HepG2 (cell line): ENCODE measurements around the gene AJM1. TPM values are rescaled to one million over a fixed set of nuclear protein-coding genes. Genes with fewer than 3 reads are reported as not detected.

Experiments
- KDM3A ChIP-seq: IDR thresholded peaks from 2 replicates; pipeline ENCODE4 v1.6.1; 2018; ENCODE audit warnings: low read depth, missing compliant biosample characterization
- LBX2 ChIP-seq: sonication (generic); formaldehyde crosslinking; IDR thresholded peaks from 2 replicates; pipeline ENCODE4 v1.5.0; 2020; ENCODE audit warnings: missing genetic modification reagents, mild to moderate bottlenecking, borderline replicate concordance
- RCOR2 ChIP-seq: IDR thresholded peaks from 2 replicates; pipeline ENCODE4 v1.6.1; 2016; ENCODE audit warnings: missing biosample characterization, missing genetic modification reagents
- SRF ChIP-seq: IDR thresholded peaks from 2 replicates; pipeline ENCODE4 v1.6.1; 2011; ENCODE audit warnings: mild to moderate bottlenecking, low read depth, low read length, moderate library complexity
- STAT6 ChIP-seq: sonication (generic); formaldehyde crosslinking; IDR thresholded peaks from 2 replicates; pipeline ENCODE4 v1.4.0; 2020; ENCODE audit warnings: missing genetic modification reagents, mild to moderate bottlenecking, borderline replicate concordance
- TCF12 ChIP-seq, 2 experiments: fragments of 450-650 bp in 1 of 2; sonication (generic) in 1 of 2; formaldehyde crosslinking in 1 of 2; IDR thresholded peaks; 2 replicates each; pipeline versions ENCODE4 v1.6.1 to v1.8.0; 2017 to 2022; ENCODE audit warnings: antibody characterized with exemption in 1 of 2, mild to moderate bottlenecking in 1 of 2, missing genetic modification reagents in 1 of 2, moderate library complexity in 1 of 2
- ZNF629 ChIP-seq: sonication (generic); formaldehyde crosslinking; conservative IDR thresholded peaks from 2 replicates; pipeline ENCODE4 v1.5.0; 2020; ENCODE audit warnings: missing genetic modification reagents
- polyA plus RNA-seq, 8 experiments: library from polyadenylated mRNA; depleted of rRNA in 3 of 8; stranded (reverse) in 7 of 8; unstranded in 1 of 8; fragments of >200 nt; fragmentation: Illumina TruSeq in 4 of 8; extraction: Trizol in 4 of 8; gene quantifications; 2 replicates each; pipeline versions ENCODE4 v1.2.1 to v1.2.3, GENCODE V29; 2011 to 2016; ENCODE audit warnings: low read depth in 4 of 8, missing spikeins in 1 of 8, mixed read lengths in 1 of 8; ENCODE audit not compliant: insufficient read depth in 1 of 8
- total RNA-seq, 5 experiments: library from RNA; depleted of rRNA; stranded (reverse); fragments of >200 nt; fragmentation: Illumina TruSeq; extraction: Trizol; gene quantifications; 2 replicates each; pipeline ENCODE4 v1.2.3, GENCODE V29; 2016; ENCODE audit warnings: low read depth in 1 of 5
- TF ChIP-seq, protein P1 (sequence below): sonication (generic); formaldehyde crosslinking; IDR thresholded peaks from 2 replicates; pipeline ENCODE4 v1.5.1; 2020; ENCODE audit warnings: missing genetic modification reagents, mild to moderate bottlenecking, borderline replicate concordance
- TF ChIP-seq, protein P2 (sequence below): sonication (generic); formaldehyde crosslinking; IDR thresholded peaks from 2 replicates; pipeline ENCODE4 v1.5.1; 2020; ENCODE audit warnings: mild to moderate bottlenecking, missing genetic modification reagents, moderate library complexity
- TF ChIP-seq, protein P3 (sequence below): sonication (generic); formaldehyde crosslinking; IDR thresholded peaks from 2 replicates; pipeline ENCODE4 v1.8.1; 2022; ENCODE audit warnings: low read depth, mild to moderate bottlenecking, missing genetic modification reagents
- TF ChIP-seq, protein P4 (sequence below): sonication (generic); formaldehyde crosslinking; IDR thresholded peaks from 2 replicates; pipeline ENCODE4 v1.9.0; 2022; ENCODE audit warnings: low read depth, missing genetic modification reagents

The AJM1 gene
- total and polyA plus RNA-seq, 2 of the 13 experiments (the other 11 are each of a cell fraction or from before 2014, with no cell fraction given) = 1.1 to 1.2 TPM

- TF ChIP-seq, protein P1, sequence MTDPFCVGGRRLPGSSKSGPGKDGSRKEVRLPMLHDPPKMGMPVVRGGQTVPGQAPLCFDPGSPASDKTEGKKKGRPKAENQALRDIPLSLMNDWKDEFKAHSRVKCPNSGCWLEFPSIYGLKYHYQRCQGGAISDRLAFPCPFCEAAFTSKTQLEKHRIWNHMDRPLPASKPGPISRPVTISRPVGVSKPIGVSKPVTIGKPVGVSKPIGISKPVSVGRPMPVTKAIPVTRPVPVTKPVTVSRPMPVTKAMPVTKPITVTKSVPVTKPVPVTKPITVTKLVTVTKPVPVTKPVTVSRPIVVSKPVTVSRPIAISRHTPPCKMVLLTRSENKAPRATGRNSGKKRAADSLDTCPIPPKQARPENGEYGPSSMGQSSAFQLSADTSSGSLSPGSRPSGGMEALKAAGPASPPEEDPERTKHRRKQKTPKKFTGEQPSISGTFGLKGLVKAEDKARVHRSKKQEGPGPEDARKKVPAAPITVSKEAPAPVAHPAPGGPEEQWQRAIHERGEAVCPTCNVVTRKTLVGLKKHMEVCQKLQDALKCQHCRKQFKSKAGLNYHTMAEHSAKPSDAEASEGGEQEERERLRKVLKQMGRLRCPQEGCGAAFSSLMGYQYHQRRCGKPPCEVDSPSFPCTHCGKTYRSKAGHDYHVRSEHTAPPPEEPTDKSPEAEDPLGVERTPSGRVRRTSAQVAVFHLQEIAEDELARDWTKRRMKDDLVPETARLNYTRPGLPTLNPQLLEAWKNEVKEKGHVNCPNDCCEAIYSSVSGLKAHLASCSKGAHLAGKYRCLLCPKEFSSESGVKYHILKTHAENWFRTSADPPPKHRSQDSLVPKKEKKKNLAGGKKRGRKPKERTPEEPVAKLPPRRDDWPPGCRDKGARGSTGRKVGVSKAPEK = peak; percentile 76; the same call in 1 of the 2 replicates
- TF ChIP-seq KDM3A (CRISPR knock-in tag) (peak; percentile 71; the same call in 1 of the 2 replicates), TCF12 (IDR thresholded peaks at IDR 0.05) (no peak), TCF12 (CRISPR knock-in tag; IDR thresholded peaks at IDR 0.05) (no peak; the same call in 1 of the 2 replicates), STAT6 (CRISPR knock-in tag) (peak; percentile 67; the same call in 1 of the 2 replicates), ZNF629 (CRISPR knock-in tag) (no peak), SRF (no peak), LBX2 (CRISPR knock-in tag) (peak; percentile 89; the same call in 1 of the 2 replicates), RCOR2 (no peak)
- TF ChIP-seq, protein P2, sequence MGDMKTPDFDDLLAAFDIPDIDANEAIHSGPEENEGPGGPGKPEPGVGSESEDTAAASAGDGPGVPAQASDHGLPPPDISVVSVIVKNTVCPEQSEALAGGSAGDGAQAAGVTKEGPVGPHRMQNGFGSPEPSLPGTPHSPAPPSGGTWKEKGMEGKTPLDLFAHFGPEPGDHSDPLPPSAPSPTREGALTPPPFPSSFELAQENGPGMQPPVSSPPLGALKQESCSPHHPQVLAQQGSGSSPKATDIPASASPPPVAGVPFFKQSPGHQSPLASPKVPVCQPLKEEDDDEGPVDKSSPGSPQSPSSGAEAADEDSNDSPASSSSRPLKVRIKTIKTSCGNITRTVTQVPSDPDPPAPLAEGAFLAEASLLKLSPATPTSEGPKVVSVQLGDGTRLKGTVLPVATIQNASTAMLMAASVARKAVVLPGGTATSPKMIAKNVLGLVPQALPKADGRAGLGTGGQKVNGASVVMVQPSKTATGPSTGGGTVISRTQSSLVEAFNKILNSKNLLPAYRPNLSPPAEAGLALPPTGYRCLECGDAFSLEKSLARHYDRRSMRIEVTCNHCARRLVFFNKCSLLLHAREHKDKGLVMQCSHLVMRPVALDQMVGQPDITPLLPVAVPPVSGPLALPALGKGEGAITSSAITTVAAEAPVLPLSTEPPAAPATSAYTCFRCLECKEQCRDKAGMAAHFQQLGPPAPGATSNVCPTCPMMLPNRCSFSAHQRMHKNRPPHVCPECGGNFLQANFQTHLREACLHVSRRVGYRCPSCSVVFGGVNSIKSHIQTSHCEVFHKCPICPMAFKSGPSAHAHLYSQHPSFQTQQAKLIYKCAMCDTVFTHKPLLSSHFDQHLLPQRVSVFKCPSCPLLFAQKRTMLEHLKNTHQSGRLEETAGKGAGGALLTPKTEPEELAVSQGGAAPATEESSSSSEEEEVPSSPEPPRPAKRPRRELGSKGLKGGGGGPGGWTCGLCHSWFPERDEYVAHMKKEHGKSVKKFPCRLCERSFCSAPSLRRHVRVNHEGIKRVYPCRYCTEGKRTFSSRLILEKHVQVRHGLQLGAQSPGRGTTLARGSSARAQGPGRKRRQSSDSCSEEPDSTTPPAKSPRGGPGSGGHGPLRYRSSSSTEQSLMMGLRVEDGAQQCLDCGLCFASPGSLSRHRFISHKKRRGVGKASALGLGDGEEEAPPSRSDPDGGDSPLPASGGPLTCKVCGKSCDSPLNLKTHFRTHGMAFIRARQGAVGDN (CRISPR knock-in tag) = peak; percentile 83
- TF ChIP-seq, protein P3, sequence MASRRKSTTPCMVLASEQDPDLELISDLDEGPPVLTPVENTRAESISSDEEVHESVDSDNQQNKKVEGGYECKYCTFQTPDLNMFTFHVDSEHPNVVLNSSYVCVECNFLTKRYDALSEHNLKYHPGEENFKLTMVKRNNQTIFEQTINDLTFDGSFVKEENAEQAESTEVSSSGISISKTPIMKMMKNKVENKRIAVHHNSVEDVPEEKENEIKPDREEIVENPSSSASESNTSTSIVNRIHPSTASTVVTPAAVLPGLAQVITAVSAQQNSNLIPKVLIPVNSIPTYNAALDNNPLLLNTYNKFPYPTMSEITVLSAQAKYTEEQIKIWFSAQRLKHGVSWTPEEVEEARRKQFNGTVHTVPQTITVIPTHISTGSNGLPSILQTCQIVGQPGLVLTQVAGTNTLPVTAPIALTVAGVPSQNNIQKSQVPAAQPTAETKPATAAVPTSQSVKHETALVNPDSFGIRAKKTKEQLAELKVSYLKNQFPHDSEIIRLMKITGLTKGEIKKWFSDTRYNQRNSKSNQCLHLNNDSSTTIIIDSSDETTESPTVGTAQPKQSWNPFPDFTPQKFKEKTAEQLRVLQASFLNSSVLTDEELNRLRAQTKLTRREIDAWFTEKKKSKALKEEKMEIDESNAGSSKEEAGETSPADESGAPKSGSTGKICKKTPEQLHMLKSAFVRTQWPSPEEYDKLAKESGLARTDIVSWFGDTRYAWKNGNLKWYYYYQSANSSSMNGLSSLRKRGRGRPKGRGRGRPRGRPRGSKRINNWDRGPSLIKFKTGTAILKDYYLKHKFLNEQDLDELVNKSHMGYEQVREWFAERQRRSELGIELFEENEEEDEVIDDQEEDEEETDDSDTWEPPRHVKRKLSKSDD (CRISPR knock-in tag) = peak; percentile 85; the same call in 1 of the 2 replicates
- TF ChIP-seq, protein P4, sequence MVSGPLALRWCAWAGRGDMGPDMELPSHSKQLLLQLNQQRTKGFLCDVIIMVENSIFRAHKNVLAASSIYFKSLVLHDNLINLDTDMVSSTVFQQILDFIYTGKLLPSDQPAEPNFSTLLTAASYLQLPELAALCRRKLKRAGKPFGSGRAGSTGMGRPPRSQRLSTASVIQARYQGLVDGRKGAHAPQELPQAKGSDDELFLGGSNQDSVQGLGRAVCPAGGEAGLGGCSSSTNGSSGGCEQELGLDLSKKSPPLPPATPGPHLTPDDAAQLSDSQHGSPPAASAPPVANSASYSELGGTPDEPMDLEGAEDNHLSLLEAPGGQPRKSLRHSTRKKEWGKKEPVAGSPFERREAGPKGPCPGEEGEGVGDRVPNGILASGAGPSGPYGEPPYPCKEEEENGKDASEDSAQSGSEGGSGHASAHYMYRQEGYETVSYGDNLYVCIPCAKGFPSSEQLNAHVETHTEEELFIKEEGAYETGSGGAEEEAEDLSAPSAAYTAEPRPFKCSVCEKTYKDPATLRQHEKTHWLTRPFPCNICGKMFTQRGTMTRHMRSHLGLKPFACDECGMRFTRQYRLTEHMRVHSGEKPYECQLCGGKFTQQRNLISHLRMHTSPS = no peak
Measured at GRCh38 chr9:136847826-136848392, 5.6 kb downstream of the AJM1 start (continued).
